ENCODE measurements around the gene TMC5. TPM values are rescaled to one million over a fixed set of nuclear protein-coding genes. Genes with fewer than 3 reads are reported as not detected.

Gene TMC5
- total RNA-seq, 1 experiment from 2014 or later = 52.5 TPM

- no TSS peak for BruUV-seq (replicated peaks)
- H3K4me2 ChIP-seq = no peak overlapping the region
- intact Hi-C loops (cut with micrococcal nuclease; ENCODE audit: unreplicated experiment) = loop anchor here (10.0 kb wide), 1 partner anchor 544 kb away; the partner anchor contains the start of gene TMC7
- peaks cover 13% of the 10 kb centered on the region for H3K4me1 ChIP-seq (replicated peaks; ENCODE audit: insufficient read depth)
- DNase-seq = no peak
- H3K27me3 ChIP-seq (ENCODE audit: insufficient read depth, low read depth) = no peaks in the 10 kb centered on the region
- POLR2A ChIA-PET (ENCODE audit: unreplicated experiment) = no interaction called here
- no peak overlapping the region for H3K27ac ChIP-seq
- no peak overlapping the region for H3K4me3 ChIP-seq
- H3K36me3 ChIP-seq (ENCODE audit: low read depth) = peaks cover 21% of the 10 kb centered on the region
- no peaks in the 10 kb centered on the region for H3K9me3 ChIP-seq (ENCODE audit: insufficient read depth, low read depth)
- CTCF ChIA-PET = no interaction called here
- no peak overlapping the region for H2AFZ ChIP-seq
- H3K9me2 ChIP-seq (ENCODE audit: insufficient read depth) = no peaks in the 10 kb centered on the region
- peaks cover 31% of the 10 kb centered on the region for H3K79me2 ChIP-seq (ENCODE audit: low read depth)
- no peaks in the 10 kb centered on the region for H4K20me1 ChIP-seq (ENCODE audit: insufficient read depth)
- no peak for TF ChIP-seq CTCF (conservative IDR thresholded peaks at IDR 0.05)
- H3F3A ChIP-seq (ENCODE audit: insufficient read depth, low read depth) = no peaks in the 10 kb centered on the region
These were observed 111.0 kb downstream of the TMC5 start for GRCh38 chr16:19528666-19529065.

DNA sequence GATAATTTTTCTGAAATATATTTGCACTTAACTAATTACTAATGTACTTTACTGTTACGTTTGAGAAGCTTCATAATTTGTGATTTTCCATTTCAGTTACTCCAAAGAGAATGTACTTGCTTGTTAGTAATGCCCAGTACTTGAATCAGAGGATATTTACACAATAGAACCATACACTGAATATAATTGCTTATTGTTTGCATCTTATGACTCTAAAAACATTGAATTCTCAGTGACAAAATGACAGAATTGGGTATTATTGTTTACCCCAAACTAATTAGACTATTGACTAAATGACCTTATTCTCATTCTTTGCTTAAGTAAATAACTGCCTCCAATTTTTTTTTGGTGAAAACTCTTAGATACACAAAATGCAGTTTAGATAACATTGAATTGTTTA, 114.9 kb downstream of the TMC5 start:
- BruUV-seq (replicated peaks) = no TSS peak
- TF ChIP-seq EZH2 (IDR thresholded peaks at IDR 0.05; ENCODE audit: low read depth) = no peak
- no peak for TF ChIP-seq CTCF (conservative IDR thresholded peaks at IDR 0.05)
- Histone ChIP-seq H3K36me3 (ENCODE audit: low read depth) (peaks cover 20% of the 10 kb centered on the region), H3K9me3 (ENCODE audit: insufficient read depth, low read depth) (no peaks in the 10 kb centered on the region), H3F3A (ENCODE audit: insufficient read depth, low read depth) (no peaks in the 10 kb centered on the region), H3K4me2 (no peak overlapping the region), H3K4me1 (replicated peaks; ENCODE audit: insufficient read depth) (no peaks in the 10 kb centered on the region), H2AFZ (no peak overlapping the region), H3K4me3 (no peak overlapping the region), H3K27ac (no peak overlapping the region), H3K9me2 (ENCODE audit: insufficient read depth) (no peaks in the 10 kb centered on the region), H3K27me3 (ENCODE audit: insufficient read depth, low read depth) (no peaks in the 10 kb centered on the region), H3K79me2 (ENCODE audit: low read depth) (no peaks in the 10 kb centered on the region), H4K20me1 (ENCODE audit: insufficient read depth) (no peaks in the 10 kb centered on the region)
- intact Hi-C loops (cut with micrococcal nuclease; ENCODE audit: unreplicated experiment) = no loop called here
- DNase-seq = no peak
- ChIA-PET POLR2A (ENCODE audit: unreplicated experiment) (no interaction called here), CTCF (no interaction called here)

GRCh38 chr16:19540241-19540970, 122.7 kb downstream of the TMC5 start:
- POLR2A ChIA-PET (ENCODE audit: unreplicated experiment) = no interaction called here
- H3F3A ChIP-seq (ENCODE audit: insufficient read depth, low read depth) = peaks cover 19% of the 10 kb centered on the region; the same call in 1 of the 2 replicates
- CTCF ChIA-PET = interaction anchor here (0.6 kb wide), 2 partner anchors 430 to 929 kb away, joined by 4 read pairs; no protein-coding TSS in a partner anchor

More at GRCh38 chr16:19540241-19540970, 122.7 kb downstream of the TMC5 start:
- DNase-seq = no peak
- no TSS peak for BruUV-seq (replicated peaks)
- Histone ChIP-seq H3K4me3 (no peak overlapping the region), H4K20me1 (ENCODE audit: insufficient read depth) (no peaks in the 10 kb centered on the region), H3K9me2 (ENCODE audit: insufficient read depth) (no peaks in the 10 kb centered on the region), H3K4me2 (no peak overlapping the region), H3K36me3 (ENCODE audit: low read depth) (peaks cover 45% of the 10 kb centered on the region), H3K27ac (no peak overlapping the region), H3K27me3 (ENCODE audit: insufficient read depth, low read depth) (no peaks in the 10 kb centered on the region), H3K79me2 (ENCODE audit: low read depth) (no peaks in the 10 kb centered on the region), H3K9me3 (ENCODE audit: insufficient read depth, low read depth) (peaks cover 12% of the 10 kb centered on the region; the same call in 1 of the 2 replicates), H3K4me1 (replicated peaks; ENCODE audit: insufficient read depth) (peaks cover 4% of the 10 kb centered on the region), H2AFZ (no peak overlapping the region)
- no peak for TF ChIP-seq EZH2 (IDR thresholded peaks at IDR 0.05; ENCODE audit: low read depth)
- TF ChIP-seq CTCF (conservative IDR thresholded peaks at IDR 0.05) = no peak
- intact Hi-C loops (cut with micrococcal nuclease; ENCODE audit: unreplicated experiment) = no loop called here
